Liver (tissue), 9 donors: Measurements from ENCODE around the gene TENM3. TPM values are rescaled to one million over a fixed set of nuclear protein-coding genes. Genes with fewer than 3 reads are reported as not detected.

Experiments
- DNase-seq: peaks from one replicate; pipeline ENCODE4 v3.0.0-alpha.2; 2017; ENCODE audit warnings: low spot score
- H3K27ac ChIP-seq, 2 donors: one replicate each; pipeline ENCODE4 v1.7.0; 2013; ENCODE audit warnings: inconsistent platforms in 2 of 2, low read length in 2 of 2, control low read depth in 1 of 2, low read depth in 1 of 2, mild to moderate bottlenecking in 1 of 2
- H3K27me3 ChIP-seq, 4 donors: one replicate each; pipeline versions ENCODE4 v1.6.1 to v1.7.0; 2013; ENCODE audit warnings: low read length in 3 of 4, inconsistent platforms in 1 of 4, mild to moderate bottlenecking in 1 of 4, moderate library complexity in 1 of 4; ENCODE audit not compliant: control insufficient read depth in 4 of 4, insufficient read depth in 4 of 4
- H3K36me3 ChIP-seq, 4 donors: one replicate each; pipeline versions ENCODE4 v1.6.1 to v1.7.0; 2013; ENCODE audit warnings: low read length in 3 of 4, mild to moderate bottlenecking in 3 of 4, low read depth in 1 of 4, moderate library complexity in 1 of 4; ENCODE audit not compliant: control insufficient read depth in 4 of 4, insufficient read depth in 3 of 4
- H3K4me1 ChIP-seq, 4 donors: one replicate each; pipeline versions ENCODE4 v1.6.1 to v1.7.0; 2013; ENCODE audit warnings: low read length in 3 of 4, mild to moderate bottlenecking in 3 of 4, moderate library complexity in 1 of 4; ENCODE audit not compliant: control insufficient read depth in 4 of 4, insufficient read depth in 4 of 4
- H3K4me3 ChIP-seq, 3 donors: one replicate each; pipeline versions ENCODE4 v1.6.1 to v1.7.0; 2013; ENCODE audit warnings: low read length in 3 of 3, control low read depth in 1 of 3, low read depth in 1 of 3, mild to moderate bottlenecking in 1 of 3
- H3K9ac ChIP-seq, 2 donors: one replicate each; pipeline ENCODE4 v1.7.0; 2013; ENCODE audit warnings: low read length in 2 of 2, mild to moderate bottlenecking in 2 of 2, moderate library complexity in 2 of 2, control low read depth in 1 of 2, low read depth in 1 of 2
- H3K9me3 ChIP-seq, 4 donors: one replicate each; pipeline versions ENCODE4 v1.6.1 to v1.7.0; 2013; ENCODE audit warnings: low read length in 3 of 4; ENCODE audit not compliant: control insufficient read depth in 4 of 4
- EGR1 ChIP-seq, 2 donors: IDR thresholded peaks; 2 replicates each; pipeline ENCODE4 v1.6.1; 2016 to 2018; ENCODE audit warnings: antibody characterized with exemption in 2 of 2, low read depth in 2 of 2
- FOXA1 ChIP-seq: IDR thresholded peaks from 2 replicates; pipeline ENCODE4 v1.6.1; 2016; ENCODE audit warnings: antibody characterized with exemption
- FOXA2 ChIP-seq: IDR thresholded peaks from 2 replicates; pipeline ENCODE4 v1.6.1; 2016; ENCODE audit warnings: antibody characterized with exemption
- HNF4A ChIP-seq, 2 donors: conservative IDR thresholded peaks; 2 replicates each; pipeline ENCODE4 v1.6.1; 2016; ENCODE audit warnings: antibody characterized with exemption in 2 of 2, mild to moderate bottlenecking in 2 of 2
- JUND ChIP-seq, 2 donors: IDR thresholded peaks; 2 replicates each; pipeline ENCODE4 v1.6.1; 2016; ENCODE audit warnings: antibody characterized with exemption in 2 of 2
- NR2F2 ChIP-seq: IDR thresholded peaks from 2 replicates; pipeline ENCODE4 v1.6.1; 2016; ENCODE audit warnings: antibody characterized with exemption
- RAD21 ChIP-seq, 2 donors: IDR thresholded peaks; 2 replicates each; pipeline ENCODE4 v1.6.1; 2016; ENCODE audit warnings: antibody characterized with exemption in 2 of 2, mild to moderate bottlenecking in 2 of 2
- RXRA ChIP-seq, 2 donors: IDR thresholded peaks; 2 replicates each; pipeline ENCODE4 v1.6.1; 2017 to 2018; ENCODE audit warnings: antibody characterized with exemption in 2 of 2, mild to moderate bottlenecking in 1 of 2
- SP1 ChIP-seq: IDR thresholded peaks from 2 replicates; pipeline ENCODE4 v1.6.1; 2018; ENCODE audit warnings: antibody characterized with exemption, mild to moderate bottlenecking
- YY1 ChIP-seq: IDR thresholded peaks from 2 replicates; pipeline ENCODE4 v1.6.1; 2016; ENCODE audit warnings: antibody characterized with exemption, mild to moderate bottlenecking
- WGBS: extraction: QIAGEN DNeasy Blood & Tissue Kit; methylation state at CpG from one replicate; pipeline ENCODE4 v1.1.7; 2013; 5-methylcytosine and 5-hydroxymethylcytosine counted together
- polyA plus RNA-seq, 2 donors: library from polyadenylated mRNA; stranded (reverse) in 1 of 2; unstranded in 1 of 2; fragments of 200-250 nt in 1 of 2; fragments of >200 nt in 1 of 2; fragmentation: Nextera tagmentation in 1 of 2; extraction: Ambion mirVana in 1 of 2; gene quantifications; one replicate each; pipeline versions ENCODE4 v1.2.1 to v1.2.3, GENCODE V29; 2013 to 2015
- total RNA-seq, 2 donors: library from RNA; depleted of rRNA; stranded (reverse); fragments of >200 nt; gene quantifications; one replicate each; pipeline ENCODE4 v1.2.3, GENCODE V29; 2014
- TF ChIP-seq, protein P1 (sequence below): IDR thresholded peaks from 2 replicates; pipeline ENCODE4 v1.6.1; 2016; ENCODE audit warnings: antibody characterized with exemption
- TF ChIP-seq, protein P2 (sequence below): IDR thresholded peaks from 2 replicates; pipeline ENCODE4 v1.6.1; 2016; ENCODE audit warnings: antibody characterized with exemption
- TF ChIP-seq, protein P3 (sequence below): fragments of 150-350 bp; IDR thresholded peaks from 2 replicates; pipeline ENCODE4 v1.5.1; 2017; ENCODE audit warnings: improper control_type of control experiment, low read depth, low read length; ENCODE audit not compliant: missing input control
- TF ChIP-seq, protein P4 (sequence below): IDR thresholded peaks from 2 replicates; pipeline ENCODE4 v1.6.1; 2016; ENCODE audit warnings: antibody characterized with exemption
- donor health status: healthy.
- donor health status: healthy.
- donor health status: healthy.
- donor health status: healthy.
- donor health status: healthy.

The TENM3 gene
- total and polyA plus RNA-seq, 4 donors, result 0.32 to 16.8 (median 0.70) TPM

DNA sequence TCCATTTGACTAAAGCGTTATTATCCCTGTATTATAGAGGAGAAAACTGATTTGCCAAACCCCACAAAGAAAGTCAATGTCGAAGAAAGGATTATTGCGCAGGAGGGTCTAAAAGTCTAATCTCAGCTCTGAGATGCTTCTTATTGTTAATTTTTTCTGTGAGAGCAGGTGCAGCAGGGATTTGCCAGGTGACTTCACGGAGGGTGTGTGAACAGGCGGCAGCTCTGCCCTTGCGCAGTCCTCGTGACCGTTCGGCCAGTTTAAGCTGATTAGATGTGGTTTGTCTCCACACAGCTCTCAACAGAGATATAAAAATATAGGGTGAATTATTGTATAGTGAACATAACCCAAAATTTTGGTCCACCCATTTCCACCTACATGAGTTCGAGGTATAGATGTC, 28.5 kb downstream of the TENM3 start:
- H3K4me3 ChIP-seq, result no peak overlapping the region
- no peak overlapping the region for H3K9ac ChIP-seq
- WGBS, result 91% methylated on average over 10 of the region's 10 CpGs
- H3K27me3 ChIP-seq, result peaks cover 0 to 4% (median 0%) of the 10 kb centered on the region in 4 donors
- DNase-seq, result no peak
- no peak for TF ChIP-seq YY1
- no peak for TF ChIP-seq SP1
- no peak for TF ChIP-seq RXRA (IDR thresholded peaks at IDR 0.05)
- TF ChIP-seq, protein P1, sequence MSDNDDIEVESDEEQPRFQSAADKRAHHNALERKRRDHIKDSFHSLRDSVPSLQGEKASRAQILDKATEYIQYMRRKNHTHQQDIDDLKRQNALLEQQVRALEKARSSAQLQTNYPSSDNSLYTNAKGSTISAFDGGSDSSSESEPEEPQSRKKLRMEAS, result no peak
- H3K9me3 ChIP-seq, result no peaks in the 10 kb centered on the region
- no peak overlapping the region for H3K27ac ChIP-seq
- H3K36me3 ChIP-seq, result no peaks in the 10 kb centered on the region
- no peaks in the 10 kb centered on the region for H3K4me1 ChIP-seq

DNA sequence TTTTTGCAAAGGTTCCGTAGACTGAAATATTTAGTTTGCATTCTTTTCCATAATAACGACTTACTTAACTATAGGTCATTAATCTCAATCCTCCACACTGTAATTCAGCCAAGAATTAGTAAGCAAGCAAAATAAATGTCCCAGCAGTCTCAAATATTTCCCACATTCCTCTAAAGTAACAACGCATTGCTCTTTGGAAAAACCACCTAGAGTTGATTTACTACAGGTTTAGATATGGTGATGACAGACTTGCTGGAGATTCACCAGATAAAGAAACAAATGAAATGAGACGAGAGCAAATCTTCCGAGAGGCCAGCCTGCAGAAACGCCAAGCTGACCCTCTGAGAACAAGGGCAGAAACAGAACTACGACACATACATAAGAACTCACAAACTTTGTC, 28.9 kb downstream of the TENM3 start:
- WGBS, result 79% methylated on average over 7 of the region's 7 CpGs

DNA sequence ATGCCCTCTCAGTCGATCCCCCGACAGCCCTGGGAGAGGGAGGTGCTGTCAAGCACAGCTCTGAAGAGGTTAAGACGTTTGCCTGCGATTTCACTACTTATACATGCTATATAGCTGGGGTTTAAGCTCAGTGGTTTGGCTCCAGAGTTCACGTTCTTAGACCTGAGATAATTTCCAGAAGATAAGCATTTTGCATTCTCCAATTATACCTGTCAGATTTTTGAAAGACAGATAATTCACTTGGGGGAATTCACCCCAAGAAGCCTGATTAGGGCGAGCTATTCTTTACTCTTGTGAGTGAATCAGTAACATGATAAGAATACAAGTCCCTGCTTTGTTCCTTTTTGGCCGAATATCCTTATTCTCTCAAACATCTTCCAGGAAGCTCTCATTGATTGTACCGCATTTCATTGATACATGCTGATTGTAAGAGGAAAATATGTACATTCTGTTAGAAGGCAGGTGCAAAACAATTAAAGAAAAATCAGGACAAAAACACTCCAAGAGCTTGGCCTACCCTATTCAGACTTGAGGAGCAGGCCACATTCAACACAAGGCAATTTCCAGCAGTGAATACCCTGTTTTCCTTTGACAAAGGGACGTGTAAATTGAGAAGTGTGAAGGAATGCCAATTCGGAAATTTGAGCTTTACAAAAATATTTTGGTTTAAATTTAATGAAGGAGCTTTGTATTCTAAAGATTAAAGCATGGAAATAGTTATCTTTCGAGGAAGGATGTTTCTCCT, 30.2 kb downstream of the TENM3 start:
- WGBS, result 66% methylated on average over 11 of the region's 11 CpGs
- TF ChIP-seq, protein P2, sequence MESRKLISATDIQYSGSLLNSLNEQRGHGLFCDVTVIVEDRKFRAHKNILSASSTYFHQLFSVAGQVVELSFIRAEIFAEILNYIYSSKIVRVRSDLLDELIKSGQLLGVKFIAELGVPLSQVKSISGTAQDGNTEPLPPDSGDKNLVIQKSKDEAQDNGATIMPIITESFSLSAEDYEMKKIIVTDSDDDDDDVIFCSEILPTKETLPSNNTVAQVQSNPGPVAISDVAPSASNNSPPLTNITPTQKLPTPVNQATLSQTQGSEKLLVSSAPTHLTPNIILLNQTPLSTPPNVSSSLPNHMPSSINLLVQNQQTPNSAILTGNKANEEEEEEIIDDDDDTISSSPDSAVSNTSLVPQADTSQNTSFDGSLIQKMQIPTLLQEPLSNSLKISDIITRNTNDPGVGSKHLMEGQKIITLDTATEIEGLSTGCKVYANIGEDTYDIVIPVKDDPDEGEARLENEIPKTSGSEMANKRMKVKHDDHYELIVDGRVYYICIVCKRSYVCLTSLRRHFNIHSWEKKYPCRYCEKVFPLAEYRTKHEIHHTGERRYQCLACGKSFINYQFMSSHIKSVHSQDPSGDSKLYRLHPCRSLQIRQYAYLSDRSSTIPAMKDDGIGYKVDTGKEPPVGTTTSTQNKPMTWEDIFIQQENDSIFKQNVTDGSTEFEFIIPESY, result no peak
- TF ChIP-seq, protein P3, sequence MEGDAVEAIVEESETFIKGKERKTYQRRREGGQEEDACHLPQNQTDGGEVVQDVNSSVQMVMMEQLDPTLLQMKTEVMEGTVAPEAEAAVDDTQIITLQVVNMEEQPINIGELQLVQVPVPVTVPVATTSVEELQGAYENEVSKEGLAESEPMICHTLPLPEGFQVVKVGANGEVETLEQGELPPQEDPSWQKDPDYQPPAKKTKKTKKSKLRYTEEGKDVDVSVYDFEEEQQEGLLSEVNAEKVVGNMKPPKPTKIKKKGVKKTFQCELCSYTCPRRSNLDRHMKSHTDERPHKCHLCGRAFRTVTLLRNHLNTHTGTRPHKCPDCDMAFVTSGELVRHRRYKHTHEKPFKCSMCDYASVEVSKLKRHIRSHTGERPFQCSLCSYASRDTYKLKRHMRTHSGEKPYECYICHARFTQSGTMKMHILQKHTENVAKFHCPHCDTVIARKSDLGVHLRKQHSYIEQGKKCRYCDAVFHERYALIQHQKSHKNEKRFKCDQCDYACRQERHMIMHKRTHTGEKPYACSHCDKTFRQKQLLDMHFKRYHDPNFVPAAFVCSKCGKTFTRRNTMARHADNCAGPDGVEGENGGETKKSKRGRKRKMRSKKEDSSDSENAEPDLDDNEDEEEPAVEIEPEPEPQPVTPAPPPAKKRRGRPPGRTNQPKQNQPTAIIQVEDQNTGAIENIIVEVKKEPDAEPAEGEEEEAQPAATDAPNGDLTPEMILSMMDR, result no peak
- TF ChIP-seq RAD21 (IDR thresholded peaks at IDR 0.05) (no peak), NR2F2 (no peak), FOXA1 (no peak), HNF4A (conservative IDR thresholded peaks at IDR 0.05) (no peak)
- TF ChIP-seq, protein P1, result no peak
- TF ChIP-seq, protein P4, sequence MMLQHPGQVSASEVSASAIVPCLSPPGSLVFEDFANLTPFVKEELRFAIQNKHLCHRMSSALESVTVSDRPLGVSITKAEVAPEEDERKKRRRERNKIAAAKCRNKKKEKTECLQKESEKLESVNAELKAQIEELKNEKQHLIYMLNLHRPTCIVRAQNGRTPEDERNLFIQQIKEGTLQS, result no peak

More for the DNA sequence above, 28.9 kb downstream of the TENM3 start:
- DNase-seq, result no peak
- Histone ChIP-seq H3K27ac (no peak overlapping the region), H3K27me3 (peaks cover 0 to 4% (median 0%) of the 10 kb centered on the region in 4 donors), H3K4me3 (no peak overlapping the region), H3K36me3 (no peaks in the 10 kb centered on the region), H3K9ac (no peak overlapping the region), H3K4me1 (no peaks in the 10 kb centered on the region), H3K9me3 (no peaks in the 10 kb centered on the region)
- no peak for TF ChIP-seq YY1
- TF ChIP-seq JUND (IDR thresholded peaks at IDR 0.05), result no peak
- no peak for TF ChIP-seq FOXA2
- TF ChIP-seq, protein P3, result no peak
- no peak for TF ChIP-seq RXRA (IDR thresholded peaks at IDR 0.05)
- no peak for TF ChIP-seq HNF4A (conservative IDR thresholded peaks at IDR 0.05)
- no peak for TF ChIP-seq EGR1 (IDR thresholded peaks at IDR 0.05; ENCODE audit: low read depth in 2 of 2)
- TF ChIP-seq, protein P4, result no peak

More for the DNA sequence above, 30.2 kb downstream of the TENM3 start:
- Histone ChIP-seq H3K9me3 (no peaks in the 10 kb centered on the region), H3K4me1 (no peaks in the 10 kb centered on the region), H3K27ac (no peak overlapping the region), H3K36me3 (no peaks in the 10 kb centered on the region), H3K27me3 (peaks cover 0 to 4% (median 0%) of the 10 kb centered on the region in 4 donors), H3K4me3 (no peak overlapping the region), H3K9ac (no peak overlapping the region)
- DNase-seq, result no peak
